Spleen (tissue), 11 donors: Measurements from ENCODE around the gene LAMC3. TPM values are rescaled to one million over a fixed set of nuclear protein-coding genes. Genes with fewer than 3 reads are reported as not detected.

Experiments
- DNase-seq: peaks from one replicate; pipeline ENCODE4 v3.0.0-alpha.2; 2020
- H3K27ac ChIP-seq, 8 donors: fragments of 200-600 bp; sonication (generic) in 7 of 8; 1 replicate in 4 of 8; 2 replicates in 4 of 8; pipeline versions ENCODE4 v1.5.0 to v1.8.0; 2016 to 2021; ENCODE audit warnings: inconsistent platforms in 4 of 8, mild to moderate bottlenecking in 4 of 8, moderate library complexity in 1 of 8
- H3K27me3 ChIP-seq, 7 donors: fragments of 200-600 bp; sonication (generic) in 6 of 7; replicated peaks in 1 of 7; 1 replicate in 4 of 7; 2 replicates in 3 of 7; pipeline versions ENCODE4 v1.5.0 to v1.8.0; 2016 to 2021; ENCODE audit warnings: inconsistent platforms in 3 of 7, mild to moderate bottlenecking in 1 of 7
- H3K36me3 ChIP-seq, 6 donors: fragments of 200-600 bp; sonication (generic) in 5 of 6; 1 replicate in 4 of 6; 2 replicates in 2 of 6; pipeline versions ENCODE4 v1.5.0 to v1.8.0; 2016 to 2021; ENCODE audit warnings: inconsistent platforms in 2 of 6
- H3K4me1 ChIP-seq, 6 donors: fragments of 200-600 bp; sonication (generic) in 5 of 6; 1 replicate in 3 of 6; 2 replicates in 3 of 6; pipeline versions ENCODE4 v1.5.0 to v1.8.0; 2016 to 2021; ENCODE audit warnings: inconsistent platforms in 3 of 6
- H3K4me3 ChIP-seq, 8 donors: fragments of 200-600 bp; sonication (generic) in 7 of 8; 1 replicate in 4 of 8; 2 replicates in 4 of 8; pipeline versions ENCODE4 v1.5.0 to v1.8.0; 2016 to 2021; ENCODE audit warnings: inconsistent platforms in 4 of 8, mild to moderate bottlenecking in 4 of 8, moderate library complexity in 2 of 8
- H3K9me3 ChIP-seq, 8 donors: fragments of 200-600 bp; sonication (generic) in 7 of 8; 1 replicate in 4 of 8; 2 replicates in 4 of 8; pipeline versions ENCODE4 v1.5.0 to v1.8.0; 2016 to 2021; ENCODE audit warnings: inconsistent platforms in 4 of 8
- POLR2A ChIP-seq, 3 donors: fragments of 450-650 bp; IDR thresholded peaks; one replicate each; pipeline ENCODE4 v1.5.1; 2017; ENCODE audit warnings: antibody characterized with exemption in 3 of 3, mild to moderate bottlenecking in 1 of 3
- POLR2AphosphoS5 ChIP-seq, 3 donors: sonication (generic); formaldehyde crosslinking; IDR thresholded peaks; one replicate each; pipeline ENCODE4 v1.5.1; 2017; ENCODE audit warnings: antibody characterized with exemption in 3 of 3
- WGBS, 5 donors: extraction: QIAGEN DNeasy Blood & Tissue Kit in 3 of 5; methylation state at CpG; one replicate each; pipeline versions ENCODE4 v1.1.5 to v1.1.7; 2013 to 2018; 5-methylcytosine and 5-hydroxymethylcytosine counted together
- intact Hi-C: fragments of 100-400 bp; cut with DNase I; formaldehyde crosslinking; loops from one replicate; pipeline ENCODE4 v1.15.0; 2023; ENCODE audit warnings: low total_unique reads
- polyA plus RNA-seq, 3 donors: library from polyadenylated mRNA; stranded (reverse); fragments of 200-250 nt; gene quantifications; one replicate each; pipeline ENCODE4 v1.2.1, GENCODE V29; 2013
- total RNA-seq, 7 donors: library from RNA; depleted of rRNA in 3 of 7; stranded (reverse); fragments of >200 nt in 3 of 7; fragmentation: NEBNext Ultra II Directional in 4 of 7; extraction: Animal tissue kit (Norgen Biotek cat#: 25700) in 4 of 7; gene quantifications; one replicate each; pipeline versions ENCODE4 v1.1.0 to v1.2.1, GENCODE V29; 2016 to 2021
- TF ChIP-seq, protein P1 (sequence below), 11 experiments: fragments of 200-600 bp in 7 of 11; fragments of 450-650 bp in 4 of 11; sonication (generic) in 4 of 11; IDR thresholded peaks in 8 of 11; conservative IDR thresholded peaks in 3 of 11; 1 replicate in 7 of 11; 2 replicates in 4 of 11; pipeline versions ENCODE4 v1.4.0 to v1.8.0; 2016 to 2021; ENCODE audit warnings: antibody characterized with exemption in 11 of 11, inconsistent platforms in 4 of 11, mild to moderate bottlenecking in 1 of 11
- donor health status: healthy with polysubstance abuse.
- donor health status: DM: no; HTN: no; CAD: no; lungs with moderate emphysema.
- donor health status: DM: no; HTN: no; CAD: no.
- donor health status: Bipolar disorder and iron deficiency.
- donor health status: healthy.
- donor health status: DM: no; HTN: no; CAD: no.
- donor health status: DM: yes; HTN: yes; CAD: no.

The LAMC3 gene
- total and polyA plus RNA-seq, 10 donors = 9.1 to 79.5 (median 34.6) TPM

DNA sequence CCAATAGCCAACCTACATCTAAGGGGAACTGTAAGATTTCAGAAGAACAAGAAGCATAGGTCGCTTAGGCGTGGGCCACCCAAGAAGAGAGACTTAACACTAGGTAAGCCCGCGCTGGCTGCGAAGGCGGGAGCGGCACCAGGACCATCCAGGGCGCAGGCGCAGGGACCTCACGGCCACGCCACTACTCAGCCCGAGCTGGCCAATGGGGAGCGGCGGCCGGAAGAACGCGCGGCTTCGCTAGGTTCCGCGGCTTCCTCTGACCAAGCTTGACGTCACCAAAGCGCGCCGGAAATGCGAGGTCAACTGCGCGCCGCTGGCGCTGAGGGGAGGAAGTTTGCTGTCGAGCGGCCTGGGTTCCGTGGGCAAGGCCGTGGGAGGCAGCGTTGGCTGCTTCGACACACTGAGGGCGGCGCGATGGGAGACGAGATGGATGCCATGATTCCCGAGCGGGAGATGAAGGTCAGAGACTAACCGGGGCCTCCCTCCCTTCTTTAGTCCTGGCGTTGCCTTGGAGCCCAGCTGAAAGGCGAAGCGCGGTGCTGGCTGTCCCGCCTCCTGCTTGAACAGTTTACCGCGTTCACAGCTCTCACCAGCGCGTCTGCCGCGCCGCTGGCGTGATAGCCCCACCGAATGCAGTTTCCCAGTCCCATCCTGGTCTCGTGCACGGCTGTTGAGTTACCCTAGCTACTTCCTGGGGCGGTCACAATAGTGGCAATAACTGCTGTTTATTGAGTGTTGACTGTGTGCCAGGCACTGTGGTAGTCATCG, 116.5 kb downstream of the LAMC3 start, which contains the start of gene NUP214:
NUP214 (plus strand) TSS at position 299 of the 771 bp plus-strand sequence; CDS start at position 418, 119 bp downstream.
- H3K4me3 ChIP-seq = peak within 1 kb of the TSS; percentile 68 to 83 (median 77)
- no peaks in the 10 kb centered on the region for H3K27me3 ChIP-seq
- H3K4me1 ChIP-seq = peaks cover 11 to 58% (median 32%) of the 10 kb centered on the region in 6 donors
- peak in 2 of 3 donors; percentile 50 to 70 for TF ChIP-seq POLR2A (IDR thresholded peaks at IDR 0.05)
- peak; percentile 99 to 100 (median 100) for TF ChIP-seq POLR2AphosphoS5 (IDR thresholded peaks at IDR 0.05)
- TF ChIP-seq, protein P1, sequence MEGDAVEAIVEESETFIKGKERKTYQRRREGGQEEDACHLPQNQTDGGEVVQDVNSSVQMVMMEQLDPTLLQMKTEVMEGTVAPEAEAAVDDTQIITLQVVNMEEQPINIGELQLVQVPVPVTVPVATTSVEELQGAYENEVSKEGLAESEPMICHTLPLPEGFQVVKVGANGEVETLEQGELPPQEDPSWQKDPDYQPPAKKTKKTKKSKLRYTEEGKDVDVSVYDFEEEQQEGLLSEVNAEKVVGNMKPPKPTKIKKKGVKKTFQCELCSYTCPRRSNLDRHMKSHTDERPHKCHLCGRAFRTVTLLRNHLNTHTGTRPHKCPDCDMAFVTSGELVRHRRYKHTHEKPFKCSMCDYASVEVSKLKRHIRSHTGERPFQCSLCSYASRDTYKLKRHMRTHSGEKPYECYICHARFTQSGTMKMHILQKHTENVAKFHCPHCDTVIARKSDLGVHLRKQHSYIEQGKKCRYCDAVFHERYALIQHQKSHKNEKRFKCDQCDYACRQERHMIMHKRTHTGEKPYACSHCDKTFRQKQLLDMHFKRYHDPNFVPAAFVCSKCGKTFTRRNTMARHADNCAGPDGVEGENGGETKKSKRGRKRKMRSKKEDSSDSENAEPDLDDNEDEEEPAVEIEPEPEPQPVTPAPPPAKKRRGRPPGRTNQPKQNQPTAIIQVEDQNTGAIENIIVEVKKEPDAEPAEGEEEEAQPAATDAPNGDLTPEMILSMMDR (IDR thresholded peaks at IDR 0.05 in 8 of 11, conservative IDR thresholded peaks at IDR 0.05 in 3 of 11) = peak in 3 of 11 experiments; percentile 22 to 38 (median 27)
- 0 to 1% (median 0%) methylated on average over 49 to 61 of the region's 61 CpGs for WGBS, 5 donors
- H3K27ac ChIP-seq = peak within 1 kb of the TSS; percentile 61 to 93 (median 88)
- H3K9me3 ChIP-seq = no peaks in the 10 kb centered on the region
- DNase-seq = peak; percentile 99
- peaks cover 0 to 62% (median 42%) of the 10 kb centered on the region in 6 donors for H3K36me3 ChIP-seq
- intact Hi-C loops = loop anchor here (10.0 kb wide), 1 partner anchor 71 kb away; no protein-coding TSS in a partner anchor

DNA sequence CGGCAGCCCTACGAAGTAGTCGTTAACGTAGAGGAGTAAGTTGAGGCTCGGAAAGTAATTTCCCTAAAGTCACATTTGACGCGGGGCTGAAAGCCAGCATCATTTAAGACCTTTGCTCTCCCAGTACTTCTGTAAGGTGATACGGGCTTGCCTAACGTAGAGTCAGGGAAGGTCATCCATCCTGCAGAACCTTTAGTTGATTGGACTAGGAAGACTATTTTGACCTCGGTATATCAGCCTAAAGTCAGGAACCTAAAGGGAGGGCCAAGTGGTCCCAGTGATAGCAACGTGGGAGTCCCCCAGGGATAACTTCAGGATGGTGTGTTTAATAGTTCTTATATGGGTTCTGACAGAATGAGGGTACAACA, 117.1 kb downstream of the LAMC3 start:
- Histone ChIP-seq H3K9me3 (no peaks in the 10 kb centered on the region), H3K27me3 (no peaks in the 10 kb centered on the region), H3K27ac (peak overlapping the region; percentile 61 to 93 (median 88)), H3K4me3 (peak overlapping the region; percentile 68 to 83 (median 77)), H3K36me3 (peaks cover under 1 to 62% (median 44%) of the 10 kb centered on the region in 6 donors), H3K4me1 (peaks cover 11 to 56% (median 29%) of the 10 kb centered on the region in 6 donors)
- TF ChIP-seq POLR2A (IDR thresholded peaks at IDR 0.05) = no peak
- TF ChIP-seq, protein P1 (IDR thresholded peaks at IDR 0.05 in 8 of 11, conservative IDR thresholded peaks at IDR 0.05 in 3 of 11) = no peak
- no peak for TF ChIP-seq POLR2AphosphoS5 (IDR thresholded peaks at IDR 0.05)
- intact Hi-C loops = loop anchor here (10.0 kb wide), 1 partner anchor 71 kb away; no protein-coding TSS in a partner anchor
- WGBS, 5 donors = 0 to 1% (median 1%) methylated on average over 9 to 11 of the region's 11 CpGs
- DNase-seq = no peak

DNA sequence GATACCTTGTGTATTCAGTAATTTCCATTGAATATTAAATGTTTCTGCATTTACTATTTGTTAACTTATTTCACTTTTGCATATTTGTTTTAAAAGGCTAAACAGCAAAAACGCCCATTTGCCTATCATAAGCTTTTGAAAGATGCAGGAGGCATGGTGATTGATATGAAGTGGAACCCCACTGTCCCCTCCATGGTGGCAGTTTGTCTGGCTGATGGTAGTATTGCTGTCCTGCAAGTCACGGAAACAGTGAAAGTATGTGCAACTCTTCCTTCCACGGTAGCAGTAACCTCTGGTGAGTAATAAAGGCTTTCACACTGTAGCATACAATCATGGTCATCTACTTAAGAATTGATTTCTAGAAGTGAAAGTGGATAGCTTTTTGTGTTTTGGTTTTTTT, 120.2 kb downstream of the LAMC3 start:
- no peak overlapping the region for H3K27ac ChIP-seq
- no peak overlapping the region for H3K4me3 ChIP-seq
- H3K9me3 ChIP-seq = no peaks in the 10 kb centered on the region
- no peak for DNase-seq
- intact Hi-C loops = loop anchor here (10.0 kb wide), 1 partner anchor 74 kb away; no protein-coding TSS in a partner anchor
- WGBS, 5 donors = 74 to 91% (median 77%) methylated on average over 3 of the region's 3 CpGs
- peaks cover 11 to 50% (median 28%) of the 10 kb centered on the region in 6 donors for H3K4me1 ChIP-seq
- peaks cover 4 to 74% (median 71%) of the 10 kb centered on the region in 6 donors for H3K36me3 ChIP-seq
- H3K27me3 ChIP-seq = no peaks in the 10 kb centered on the region
- TF ChIP-seq POLR2AphosphoS5 (IDR thresholded peaks at IDR 0.05) (no peak), POLR2A (IDR thresholded peaks at IDR 0.05) (no peak)
- TF ChIP-seq, protein P1 (IDR thresholded peaks at IDR 0.05 in 8 of 11, conservative IDR thresholded peaks at IDR 0.05 in 3 of 11) = no peak

DNA sequence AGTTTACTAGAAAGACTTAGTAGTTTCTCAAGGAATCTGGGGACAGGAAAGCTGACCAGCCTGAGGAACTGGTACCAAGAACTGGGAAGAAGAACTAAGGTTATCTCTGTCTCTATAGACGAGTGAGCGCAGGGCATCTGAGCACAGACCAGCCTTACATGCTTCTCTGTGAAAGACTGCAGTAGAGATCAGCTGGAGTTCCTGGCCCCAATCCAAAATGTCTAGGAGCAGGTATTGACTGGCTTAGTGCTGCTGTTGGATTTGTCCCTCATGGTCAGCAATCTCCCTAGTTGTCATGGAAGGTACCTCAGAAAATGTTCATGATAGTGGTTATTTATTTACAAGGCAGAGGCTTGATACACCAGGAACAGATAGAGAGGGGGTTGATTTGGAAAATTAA, 129.7 kb downstream of the LAMC3 start:
- Histone ChIP-seq H3K36me3 (peaks cover 3 to 100% (median 93%) of the 10 kb centered on the region in 6 donors), H3K4me1 (no peaks in the 10 kb centered on the region), H3K27ac (no peak overlapping the region), H3K4me3 (no peak overlapping the region), H3K27me3 (no peaks in the 10 kb centered on the region), H3K9me3 (no peaks in the 10 kb centered on the region)
- 94 to 98% (median 94%) methylated on average over 2 of the region's 2 CpGs for WGBS, 5 donors
- DNase-seq = no peak
- TF ChIP-seq POLR2AphosphoS5 (IDR thresholded peaks at IDR 0.05) = no peak
- TF ChIP-seq, protein P1 (IDR thresholded peaks at IDR 0.05 in 8 of 11, conservative IDR thresholded peaks at IDR 0.05 in 3 of 11) = no peak
- no peak for TF ChIP-seq POLR2A (IDR thresholded peaks at IDR 0.05)
- intact Hi-C loops = no loop called here
